HCT116 (cell line): Measurements from ENCODE around the gene ROBO1. TPM values are rescaled to one million over a fixed set of nuclear protein-coding genes. Genes with fewer than 3 reads are reported as not detected.

Experiments used
- ATAC-seq: fragments of 200-7000 bp; cut with Tn5 transposase; 2 replicates; pipeline ENCODE4 v1.9.1; 2020; ENCODE audit warnings: mild to moderate bottlenecking, moderate library complexity
- BruUV-seq: library from RNA; stranded (reverse); fragments of 400-500 nt; replicated peaks from 2 replicates; lab custom pipeline; 2021; lab: Mats Ljungman, UMichigan
- CTCF ChIA-PET: fragments of 300-600 bp; sonication (Branson Sonifier 250); formaldehyde crosslinking; loops from one replicate; lab custom pipeline; 2021; ENCODE audit warnings: antibody characterized with exemption; lab: Charles Lee
- POLR2A ChIA-PET: fragments of 300-600, 350-600 bp; sonication (Branson Sonifier 250); formaldehyde crosslinking; loops from one replicate; lab custom pipeline; 2021; ENCODE audit warnings: antibody characterized with exemption; lab: Charles Lee
- RAD21 ChIA-PET, 2 experiments: fragments of 300-600 bp; sonication (Branson Sonifier 250); formaldehyde crosslinking; loops; one replicate each; lab custom pipeline; 2023; ENCODE audit warnings: low total read pairs in 2 of 2; ENCODE audit not compliant: uncharacterized antibody in 2 of 2, unreplicated experiment in 2 of 2, low non-redundant PET in 1 of 2; lab: Charles Lee
- DNase-seq: peaks from one replicate; pipeline ENCODE4 v3.0.0-alpha.2; 2010; ENCODE audit warnings: low read depth, low spot score
- H2AFZ ChIP-seq: fragments of 200-600 bp; shearing (Covaris generic), sonication (generic); 2 replicates; pipeline ENCODE4 v1.6.1; 2017; ENCODE audit warnings: low read depth, mixed run types, mixed read lengths, antibody characterized with exemption, low read length; ENCODE audit not compliant: poor library complexity, severe bottlenecking
- H3K27ac ChIP-seq: 2 replicates; pipeline ENCODE4 v1.5.1; 2012; ENCODE audit warnings: low read depth, low read length
- H3K27me3 ChIP-seq: fragments of 200-600 bp; sonication (generic); 2 replicates; pipeline ENCODE4 v1.6.1; 2016; ENCODE audit warnings: mixed run types, low read length, mixed read lengths; ENCODE audit not compliant: insufficient read depth
- H3K36me3 ChIP-seq, 2 experiments: fragments of 200-500 bp in 1 of 2; fragments of 200-600 bp in 1 of 2; sonication (Bioruptor generic) in 1 of 2; sonication (generic) in 1 of 2; 2 replicates each; pipeline versions ENCODE4 v1.5.1 to v1.6.1; 2014 to 2016; ENCODE audit warnings: low read length in 2 of 2, inconsistent platforms in 1 of 2, mixed read lengths in 1 of 2, mixed run types in 1 of 2; ENCODE audit not compliant: insufficient read depth in 2 of 2, control insufficient read depth in 1 of 2
- H3K4me1 ChIP-seq, 2 experiments: fragments of 200-600 bp in 1 of 2; sonication (generic) in 1 of 2; 2 replicates each; pipeline versions ENCODE4 v1.5.1 to v1.6.1; 2012 to 2017; ENCODE audit warnings: low read length in 2 of 2, inconsistent platforms in 1 of 2, mild to moderate bottlenecking in 1 of 2, mixed read lengths in 1 of 2, mixed run types in 1 of 2, moderate library complexity in 1 of 2; ENCODE audit not compliant: insufficient read depth in 2 of 2, control insufficient read depth in 1 of 2
- H3K4me2 ChIP-seq: fragments of 200-600 bp; sonication (generic); 2 replicates; pipeline ENCODE4 v1.6.1; 2017; ENCODE audit warnings: mixed run types, low read length, mixed read lengths
- H3K4me3 ChIP-seq, 2 experiments: fragments of 200-600 bp in 1 of 2; sonication (generic) in 1 of 2; replicated peaks in 1 of 2; 2 replicates each; pipeline ENCODE4 v1.5.1; 2011 to 2016; ENCODE audit warnings: low read length in 2 of 2, control low read depth in 1 of 2, low read depth in 1 of 2, mild to moderate bottlenecking in 1 of 2, mixed read lengths in 1 of 2, mixed run types in 1 of 2
- H3K79me2 ChIP-seq: fragments of 200-600 bp; sonication (generic); 2 replicates; pipeline ENCODE4 v1.6.1; 2017; ENCODE audit warnings: mild to moderate bottlenecking, mixed run types, low read length, moderate library complexity, mixed read lengths; ENCODE audit not compliant: insufficient read depth
- H3K9ac ChIP-seq: fragments of 200-600 bp; sonication (generic); 2 replicates; pipeline ENCODE4 v1.6.1; 2016; ENCODE audit warnings: low read length, mixed read lengths
- H3K9me2 ChIP-seq: fragments of 200-600 bp; sonication (generic), shearing (Covaris generic); 2 replicates; pipeline ENCODE4 v1.6.1; 2017; ENCODE audit warnings: mixed run types, mild to moderate bottlenecking, moderate library complexity; ENCODE audit not compliant: insufficient read depth
- H3K9me3 ChIP-seq, 2 experiments: fragments of 200-500 bp in 1 of 2; fragments of 200-600 bp in 1 of 2; sonication (Bioruptor generic) in 1 of 2; sonication (generic) in 1 of 2; 2 replicates each; pipeline ENCODE4 v1.6.1; 2014 to 2017; ENCODE audit warnings: low read length in 2 of 2, mixed read lengths in 2 of 2, inconsistent platforms in 1 of 2, low read depth in 1 of 2, mild to moderate bottlenecking in 1 of 2, mixed run types in 1 of 2, moderate library complexity in 1 of 2; ENCODE audit not compliant: control insufficient read depth in 1 of 2, insufficient read depth in 1 of 2
- H4K20me1 ChIP-seq: fragments of 200-600 bp; sonication (generic), shearing (Covaris generic); 2 replicates; pipeline ENCODE4 v1.6.1; 2017; ENCODE audit warnings: mixed run types, mild to moderate bottlenecking, moderate library complexity; ENCODE audit not compliant: insufficient read depth
- ATF3 ChIP-seq: IDR thresholded peaks from 2 replicates; pipeline ENCODE4 v1.6.1; 2012
- CEBPB ChIP-seq: IDR thresholded peaks from 2 replicates; pipeline ENCODE4 v1.6.1; 2012; ENCODE audit warnings: low read depth
- EGR1 ChIP-seq: IDR thresholded peaks from 2 replicates; pipeline ENCODE4 v1.6.1; 2012; ENCODE audit warnings: low read depth
- EZH2 ChIP-seq: fragments of 200-600 bp; sonication (generic); IDR thresholded peaks from 2 replicates; pipeline ENCODE4 v1.6.1; 2017; ENCODE audit warnings: antibody characterized with exemption, mixed run types
- EZH2phosphoT487 ChIP-seq: fragments of 200-600 bp; IDR thresholded peaks from 2 replicates; pipeline ENCODE4 v1.6.1; 2018; ENCODE audit warnings: antibody characterized with exemption, borderline replicate concordance
- FOSL1 ChIP-seq: IDR thresholded peaks from 2 replicates; pipeline ENCODE4 v1.6.1; 2012; ENCODE audit warnings: low read depth
- JUND ChIP-seq: IDR thresholded peaks from 2 replicates; pipeline ENCODE4 v1.6.1; 2012
- POLR2A ChIP-seq: IDR thresholded peaks from 2 replicates; pipeline ENCODE4 v1.7.0; 2011; ENCODE audit warnings: borderline replicate concordance; ENCODE audit not compliant: insufficient read depth, insufficient read length; ENCODE audit errors: extremely low read depth
- POLR2AphosphoS5 ChIP-seq: IDR thresholded peaks from 2 replicates; pipeline ENCODE4 v1.6.1; 2011; ENCODE audit warnings: mild to moderate bottlenecking, low read depth, low read length, moderate library complexity
- RAD21 ChIP-seq: IDR thresholded peaks from 2 replicates; pipeline ENCODE4 v1.6.1; 2012; ENCODE audit warnings: low read depth, mild to moderate bottlenecking
- REST ChIP-seq: IDR thresholded peaks from 2 replicates; pipeline ENCODE4 v1.6.1; 2012; ENCODE audit warnings: low read depth
- SP1 ChIP-seq: IDR thresholded peaks from 2 replicates; pipeline ENCODE4 v1.6.1; 2012; ENCODE audit warnings: low read depth
- TCF7L2 ChIP-seq: IDR thresholded peaks from 2 replicates; pipeline ENCODE4 v1.7.0; 2011; ENCODE audit warnings: borderline replicate concordance, inconsistent platforms; ENCODE audit not compliant: insufficient read depth, insufficient read length; ENCODE audit errors: extremely low read depth
- ZBTB33 ChIP-seq: IDR thresholded peaks from 2 replicates; pipeline ENCODE4 v1.6.1; 2011; ENCODE audit warnings: mild to moderate bottlenecking, low read length, moderate library complexity; ENCODE audit not compliant: insufficient replicate concordance; ENCODE audit errors: extremely low read depth
- ZFX ChIP-seq: fragments of 450-650 bp; IDR thresholded peaks from 2 replicates; pipeline ENCODE4 v1.6.1; 2017
- ZNF274 ChIP-seq: fragments of 200-500 bp; sonication (Bioruptor generic); IDR thresholded peaks from 2 replicates; pipeline ENCODE4 v1.6.1; 2014; ENCODE audit warnings: mild to moderate bottlenecking, low read depth, low read length, inconsistent platforms
- intact Hi-C: fragments of 100-400 bp; cut with micrococcal nuclease; formaldehyde crosslinking; loops from 2 replicates; pipeline ENCODE4 v1.10.0; 2022
- total RNA-seq: library from RNA; stranded (reverse); gene quantifications from one replicate; pipeline ENCODE4 v1.2.1, GENCODE V29; 2021; ENCODE audit not compliant: unreplicated experiment

The ROBO1 gene
- total RNA-seq, 1 experiment from 2014 or later, result 0.27 TPM

GRCh38 chr3:79006077-79006476 lies 761.7 kb downstream of the ROBO1 start:
- Histone ChIP-seq H3K36me3 (no peaks in the 10 kb centered on the region), H3K9me2 (no peaks in the 10 kb centered on the region), H3K27me3 (no peaks in the 10 kb centered on the region), H4K20me1 (no peaks in the 10 kb centered on the region), H3K4me1 (no peaks in the 10 kb centered on the region), H3K79me2 (no peaks in the 10 kb centered on the region), H3K4me2 (no peak overlapping the region), H3K9me3 (peaks cover 3 to 38% of the 10 kb centered on the region in 2 experiments; a peak in 2 of 4 replicates), H3K9ac (no peak overlapping the region), H2AFZ (no peak overlapping the region), H3K4me3 (no peak overlapping the region), H3K27ac (no peak overlapping the region)
- no peak for DNase-seq
- TF ChIP-seq EGR1 (no peak), ZFX (no peak), CEBPB (no peak), POLR2AphosphoS5 (no peak), ZBTB33 (no peak), POLR2A (no peak)
- no peak for ATAC-seq
- ChIA-PET POLR2A (no interaction called here), RAD21 (no interaction called here), CTCF (no interaction called here)
- intact Hi-C loops, result no loop called here
- no TSS peak for BruUV-seq

DNA sequence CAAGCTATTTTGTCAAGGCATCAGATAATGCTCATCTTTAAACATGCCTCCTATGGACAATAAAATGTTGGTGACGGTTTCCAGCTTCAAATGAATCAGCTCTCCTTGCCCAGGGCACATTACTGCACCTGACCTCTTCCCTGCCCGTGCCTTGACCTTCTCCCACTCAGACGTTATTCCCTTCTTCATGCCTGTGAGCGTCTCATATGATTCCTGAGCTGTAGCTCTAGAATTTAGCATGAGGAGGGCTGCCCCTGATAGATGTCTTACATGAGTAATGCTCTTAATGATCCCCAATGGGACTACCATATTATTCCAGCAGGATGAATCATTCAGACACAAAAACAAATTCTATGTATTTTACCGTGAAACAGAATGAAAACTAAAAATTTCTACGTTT lies 762.7 kb downstream of the ROBO1 start:
- intact Hi-C loops, result no loop called here
- Histone ChIP-seq H3K4me1 (no peaks in the 10 kb centered on the region), H3K79me2 (no peaks in the 10 kb centered on the region), H3K9ac (no peak overlapping the region), H3K9me3 (peaks cover 3 to 28% of the 10 kb centered on the region in 2 experiments; a peak in 2 of 4 replicates), H2AFZ (no peak overlapping the region), H3K4me2 (no peak overlapping the region), H3K36me3 (no peaks in the 10 kb centered on the region), H3K9me2 (no peaks in the 10 kb centered on the region), H3K27ac (no peak overlapping the region), H3K27me3 (no peaks in the 10 kb centered on the region), H3K4me3 (no peak overlapping the region), H4K20me1 (no peaks in the 10 kb centered on the region)
- POLR2A ChIA-PET, result no interaction called here
- RAD21 ChIA-PET, result no interaction called here
- CTCF ChIA-PET, result no interaction called here
- BruUV-seq, result no TSS peak
- DNase-seq (no peak), ATAC-seq (no peak)
- no peak for TF ChIP-seq JUND
- TF ChIP-seq POLR2AphosphoS5, result no peak
- TF ChIP-seq SP1, result no peak
- no peak for TF ChIP-seq RAD21
- TF ChIP-seq REST, result no peak
- TF ChIP-seq ZNF274, result no peak
- TF ChIP-seq CEBPB, result no peak
- TF ChIP-seq EZH2phosphoT487, result no peak
- no peak for TF ChIP-seq ZFX
- no peak for TF ChIP-seq FOSL1
- TF ChIP-seq ATF3, result no peak
- TF ChIP-seq EGR1, result no peak
- TF ChIP-seq POLR2A, result no peak
- no peak for TF ChIP-seq EZH2
- TF ChIP-seq TCF7L2, result no peak
